ENCODE results near the gene PRPH.
A peak's percentile ranks its signal among the peaks of the same experiment; 100 is the strongest.

PRPH gene

GRCh38 chr12:49288412-49288853, 6.5 kb upstream of the PRPH start:
- Mint-ChIP-seq H3K4me1 (no peaks in the 10 kb centered on the region), H3K4me3 (no peak overlapping the region), H3K9me3 (no peaks in the 10 kb centered on the region), H3K36me3 (no peaks in the 10 kb centered on the region), H3K27ac (no peak overlapping the region)
- DNase-seq (ENCODE audit: low spot score in 2 of 2) (peak; percentile 60 to 83), ATAC-seq (peak; percentile 67)

DNA sequence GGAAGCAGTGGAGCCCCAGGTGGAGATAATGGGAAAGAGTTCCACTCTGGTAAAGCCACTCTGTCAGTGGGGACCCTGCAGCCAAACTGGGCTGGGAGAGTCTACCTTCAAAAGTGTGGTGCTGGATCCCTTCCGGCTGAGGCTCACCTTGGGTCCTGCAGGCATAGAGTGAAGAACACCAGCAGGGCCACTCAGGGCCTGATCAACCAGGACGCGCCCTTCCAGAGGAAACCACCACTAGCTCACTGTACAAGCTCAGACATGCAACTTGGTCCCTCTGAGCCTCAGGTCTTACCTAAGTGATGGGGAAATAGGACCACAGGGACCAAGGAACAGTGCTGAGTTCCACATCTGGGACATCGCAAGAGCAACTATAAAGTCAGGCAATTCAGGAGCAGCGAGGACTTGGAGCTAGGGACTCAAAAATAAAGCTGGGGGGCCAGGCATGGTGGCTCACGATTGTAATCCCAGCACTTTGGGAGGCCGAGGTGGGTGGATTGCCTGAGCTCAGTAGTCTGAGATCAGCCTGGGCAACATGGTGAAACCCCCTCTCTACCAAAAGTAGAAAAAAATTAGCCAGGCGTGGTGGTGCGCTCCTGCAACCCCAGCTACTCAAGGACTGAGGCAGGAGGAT, 5.9 kb upstream of the PRPH start:
- ATAC-seq, result no peak
- no peaks in the 10 kb centered on the region for H3K4me1 Mint-ChIP-seq
- H3K9me3 Mint-ChIP-seq, result no peaks in the 10 kb centered on the region
- no peak overlapping the region for H3K4me3 Mint-ChIP-seq
- DNase-seq (ENCODE audit: low spot score in 2 of 2), result no peak
- H3K27ac Mint-ChIP-seq, result no peak overlapping the region
- H3K36me3 Mint-ChIP-seq, result no peaks in the 10 kb centered on the region

GRCh38 chr12:49292729-49293055, 2.3 kb upstream of the PRPH start:
- Mint-ChIP-seq H3K4me3 (no peak overlapping the region), H3K27ac (no peak overlapping the region), H3K36me3 (no peaks in the 10 kb centered on the region), H3K4me1 (peaks cover 16% of the 10 kb centered on the region), H3K9me3 (no peaks in the 10 kb centered on the region)
- DNase-seq (ENCODE audit: low spot score in 2 of 2), result no peak
- no peak for ATAC-seq

- DNase-seq (ENCODE audit: low spot score in 2 of 2) (no peak), ATAC-seq (no peak)
- peaks cover 20% of the 10 kb centered on the region for H3K4me1 Mint-ChIP-seq
- H3K4me3 Mint-ChIP-seq, result no peak overlapping the region
- no peaks in the 10 kb centered on the region for H3K9me3 Mint-ChIP-seq
- H3K27ac Mint-ChIP-seq, result no peak overlapping the region
- no peaks in the 10 kb centered on the region for H3K36me3 Mint-ChIP-seq
Measured at GRCh38 chr12:49293056-49293956, 1.6 kb upstream of the PRPH start.

DNA sequence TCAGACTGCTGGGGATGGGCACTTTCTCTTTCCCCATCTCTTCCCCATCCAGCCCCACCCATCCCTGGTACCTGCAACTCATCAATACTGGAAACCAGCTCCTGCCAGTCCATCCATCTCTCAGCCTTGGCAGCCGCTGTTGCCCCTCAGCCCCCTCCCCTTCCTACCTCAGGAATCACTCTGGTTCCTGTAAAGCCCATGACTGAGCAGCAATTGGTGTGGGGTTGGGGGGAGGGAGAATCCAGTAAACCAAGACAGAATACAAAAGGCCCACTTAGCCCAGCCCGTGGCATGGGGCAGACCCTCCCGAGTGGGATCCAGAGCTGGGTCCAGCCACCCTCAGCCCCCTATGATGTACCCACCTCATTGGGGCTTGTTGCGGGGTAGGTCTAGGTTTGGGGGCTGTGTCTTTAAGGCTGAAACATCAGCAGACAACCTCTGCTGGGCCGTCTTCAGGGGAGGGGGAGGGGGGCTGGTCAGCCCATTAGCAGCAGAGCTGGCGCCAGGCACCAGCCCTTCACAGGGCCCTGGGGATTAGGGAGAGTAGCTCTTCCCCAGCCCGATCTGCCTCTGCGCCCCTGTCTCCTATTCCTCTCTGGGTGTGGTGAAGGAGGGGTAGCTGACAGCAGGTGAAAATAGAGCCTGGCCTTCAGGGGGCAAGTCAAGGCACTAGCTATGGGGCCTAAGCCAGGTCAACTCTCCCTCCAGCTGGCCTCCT, 702 bp upstream of the PRPH start:
- no peak overlapping the region for H3K4me3 Mint-ChIP-seq
- no peaks in the 10 kb centered on the region for H3K36me3 Mint-ChIP-seq
- no peak for DNase-seq (ENCODE audit: low spot score in 2 of 2)
- no peak for ATAC-seq
- H3K27ac Mint-ChIP-seq, result no peak overlapping the region
- no peaks in the 10 kb centered on the region for H3K9me3 Mint-ChIP-seq
- peaks cover 20% of the 10 kb centered on the region for H3K4me1 Mint-ChIP-seq

DNA sequence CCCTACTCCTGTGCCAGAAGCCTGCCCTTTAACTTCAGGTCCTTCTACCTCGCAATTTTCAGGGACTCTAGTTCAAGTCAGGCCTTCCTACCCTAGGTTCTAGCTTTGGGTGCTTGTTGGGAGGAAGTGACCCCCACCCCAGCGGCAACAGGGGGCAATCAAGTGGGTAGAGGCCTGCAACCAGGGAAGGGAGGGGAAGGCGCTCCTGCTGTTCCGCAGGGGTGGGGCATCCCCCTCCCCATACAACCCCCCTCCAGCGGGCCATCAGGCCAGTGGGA, 204 bp upstream of the PRPH start:
- peaks cover 20% of the 10 kb centered on the region for H3K4me1 Mint-ChIP-seq
- H3K36me3 Mint-ChIP-seq, result no peaks in the 10 kb centered on the region
- no peak for DNase-seq (ENCODE audit: low spot score in 2 of 2)
- no peak for ATAC-seq
- H3K9me3 Mint-ChIP-seq, result no peaks in the 10 kb centered on the region
- no peak overlapping the region for H3K4me3 Mint-ChIP-seq
- no peak overlapping the region for H3K27ac Mint-ChIP-seq

GRCh38 chr12:49296034-49296835, 1.3 kb downstream of the PRPH start:
- Mint-ChIP-seq H3K4me1 (peaks cover 20% of the 10 kb centered on the region), H3K27ac (no peak overlapping the region), H3K4me3 (peak overlapping the region; percentile 62), H3K9me3 (no peaks in the 10 kb centered on the region), H3K36me3 (no peaks in the 10 kb centered on the region)
- ATAC-seq (peak; percentile 75), DNase-seq (ENCODE audit: low spot score in 2 of 2) (peak; percentile 57 to 82)

- Mint-ChIP-seq H3K36me3 (no peaks in the 10 kb centered on the region), H3K4me3 (peak overlapping the region; percentile 62), H3K4me1 (peaks cover 26% of the 10 kb centered on the region), H3K27ac (no peak overlapping the region), H3K9me3 (no peaks in the 10 kb centered on the region)
- peak in 1 of 2 donors; percentile 70 for DNase-seq (ENCODE audit: low spot score in 2 of 2)
- peak; percentile 65 for ATAC-seq
Measured at GRCh38 chr12:49296836-49297694, 2.1 kb downstream of the PRPH start.

- Mint-ChIP-seq H3K9me3 (no peaks in the 10 kb centered on the region), H3K27ac (no peak overlapping the region), H3K36me3 (no peaks in the 10 kb centered on the region), H3K4me3 (peak overlapping the region; percentile 62), H3K4me1 (peaks cover 26% of the 10 kb centered on the region)
- DNase-seq (ENCODE audit: low spot score in 2 of 2), result no peak
- no peak for ATAC-seq
Measured at GRCh38 chr12:49297695-49298060, 2.7 kb downstream of the PRPH start.

- Mint-ChIP-seq H3K4me1 (peaks cover 26% of the 10 kb centered on the region), H3K9me3 (no peaks in the 10 kb centered on the region), H3K4me3 (peak overlapping the region; percentile 62), H3K27ac (no peak overlapping the region), H3K36me3 (no peaks in the 10 kb centered on the region)
- ATAC-seq, result no peak
- no peak for DNase-seq (ENCODE audit: low spot score in 2 of 2)
Measured at GRCh38 chr12:49298160-49298559, 3.2 kb downstream of the PRPH start.

DNA sequence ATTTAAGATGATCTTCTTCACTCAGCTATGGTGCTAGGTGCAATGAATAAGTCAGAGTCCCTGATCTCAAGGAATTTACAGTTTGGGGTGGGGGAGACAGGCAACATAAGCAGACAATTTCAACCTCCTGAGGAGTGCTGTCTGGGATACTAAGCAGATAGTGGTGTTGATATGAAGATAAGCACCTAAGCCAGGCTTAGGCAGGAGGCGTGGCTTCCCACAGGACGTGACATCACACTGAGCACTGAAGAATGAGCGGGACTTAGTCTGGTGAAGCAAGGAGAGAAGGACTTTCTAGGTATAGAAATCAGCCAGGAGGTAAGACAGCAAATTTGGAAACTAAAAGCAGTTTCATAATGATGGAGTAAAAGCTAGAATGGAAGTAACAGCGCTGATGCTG, 6.8 kb downstream of the PRPH start:
- Mint-ChIP-seq H3K36me3 (no peaks in the 10 kb centered on the region), H3K4me1 (peaks cover 18% of the 10 kb centered on the region), H3K27ac (no peak overlapping the region), H3K4me3 (no peak overlapping the region), H3K9me3 (no peaks in the 10 kb centered on the region)
- ATAC-seq (peak; percentile 78), DNase-seq (ENCODE audit: low spot score in 2 of 2) (no peak)

DNA sequence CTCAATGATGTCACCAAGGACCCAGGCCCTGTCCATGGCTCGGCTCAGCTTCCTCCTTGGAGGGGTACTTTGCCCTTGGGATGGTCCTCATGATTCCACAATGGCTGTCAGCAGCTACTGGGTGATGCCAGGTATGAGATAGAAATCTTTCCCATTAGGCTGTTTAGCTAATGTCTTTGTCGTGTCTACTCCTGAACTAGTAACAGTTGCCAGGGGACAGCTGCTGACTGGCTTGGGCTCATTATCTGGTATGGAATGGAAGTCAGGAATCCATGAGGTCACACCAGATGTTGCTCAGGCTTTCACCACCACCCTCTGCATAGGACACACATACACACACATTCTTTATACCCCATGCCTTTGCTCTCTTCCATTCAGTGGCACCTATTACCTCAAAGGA, 9.2 kb downstream of the PRPH start:
- no peak for ATAC-seq
- H3K9me3 Mint-ChIP-seq, result no peaks in the 10 kb centered on the region
- peaks cover 6% of the 10 kb centered on the region for H3K4me1 Mint-ChIP-seq
- H3K27ac Mint-ChIP-seq, result no peak overlapping the region
- DNase-seq (ENCODE audit: low spot score in 2 of 2), result no peak
- no peaks in the 10 kb centered on the region for H3K36me3 Mint-ChIP-seq
- H3K4me3 Mint-ChIP-seq, result no peak overlapping the region

- H3K4me3 Mint-ChIP-seq, result no peak overlapping the region
- no peak for DNase-seq (ENCODE audit: low spot score in 2 of 2)
Measured at GRCh38 chr12:49305762-49306510, 11.0 kb downstream of the PRPH start.

GRCh38 chr12:49309386-49309785, 14.4 kb downstream of the PRPH start:
- ATAC-seq, result no peak
- Mint-ChIP-seq H3K27ac (no peak overlapping the region), H3K4me1 (no peaks in the 10 kb centered on the region), H3K36me3 (no peaks in the 10 kb centered on the region), H3K9me3 (no peaks in the 10 kb centered on the region), H3K4me3 (no peak overlapping the region)
- no peak for DNase-seq (ENCODE audit: low spot score in 2 of 2)

More at GRCh38 chr12:49305762-49306510, 11.0 kb downstream of the PRPH start:
- H3K4me1 Mint-ChIP-seq, result peaks cover 6% of the 10 kb centered on the region
- H3K27ac Mint-ChIP-seq, result no peak overlapping the region
- no peak for ATAC-seq
- H3K9me3 Mint-ChIP-seq, result no peaks in the 10 kb centered on the region
- no peaks in the 10 kb centered on the region for H3K36me3 Mint-ChIP-seq

Data from stimulated activated effector memory CD8-positive, alpha-beta T cell treated with anti-CD3 and anti-CD28 coated beads, Interleukin-12 subunit alpha, Interleukin-12 subunit beta, amount 100 ng/mL, for 72 hours (primary cell).